CD4-positive, alpha-beta T cell treated with Interferon alpha-2 for 1 hour (primary cell): ENCODE data around the gene TRAF2.

Experiments
- DNase-seq, 2 donors: peaks; one replicate each; pipeline ENCODE4 v3.0.0-alpha.2; 2020 to 2022

The TRAF2 gene

GRCh38 chr9:136917902-136918301 lies 31.6 kb downstream of the TRAF2 start:
- DNase-seq: no peak

GRCh38 chr9:136920069-136920468 lies 33.8 kb downstream of the TRAF2 start:
- DNase-seq: no peak

GRCh38 chr9:136920734-136921231 lies 34.5 kb downstream of the TRAF2 start:
- DNase-seq: no peak

GRCh38 chr9:136921307-136921706 lies 35.0 kb downstream of the TRAF2 start:
- no peak for DNase-seq

- no peak for DNase-seq
Observed at GRCh38 chr9:136921718-136922117, 35.4 kb downstream of the TRAF2 start.

GRCh38 chr9:136922540-136922939 lies 36.2 kb downstream of the TRAF2 start:
- no peak for DNase-seq

- DNase-seq: no peak
Observed at GRCh38 chr9:136923881-136924280, 37.6 kb downstream of the TRAF2 start.

- DNase-seq: no peak
Observed at GRCh38 chr9:136925414-136926153, 39.3 kb downstream of the TRAF2 start.

- DNase-seq: no peak
Observed at GRCh38 chr9:136926154-136926704, 39.9 kb downstream of the TRAF2 start.

- no peak for DNase-seq
Observed at GRCh38 chr9:136926749-136927148, 40.4 kb downstream of the TRAF2 start.

- DNase-seq: no peak
Observed at GRCh38 chr9:136927343-136928271, 41.3 kb downstream of the TRAF2 start.

- DNase-seq: no peak
Observed at GRCh38 chr9:136928591-136928990, 42.3 kb downstream of the TRAF2 start.

GRCh38 chr9:136930014-136930413 lies 43.7 kb downstream of the TRAF2 start:
- DNase-seq: no peak

- no peak for DNase-seq
Observed at GRCh38 chr9:136931611-136932130, 45.4 kb downstream of the TRAF2 start.

GRCh38 chr9:136934277-136934676 lies 48.0 kb downstream of the TRAF2 start:
- DNase-seq: no peak

- no peak for DNase-seq
Observed at GRCh38 chr9:136935651-136936050, 49.3 kb downstream of the TRAF2 start.

- DNase-seq: no peak
Observed at GRCh38 chr9:136936645-136937170, 50.4 kb downstream of the TRAF2 start.

- DNase-seq: no peak
Observed at GRCh38 chr9:136937186-136938001, 51.1 kb downstream of the TRAF2 start.

- no peak for DNase-seq
Observed at GRCh38 chr9:136939431-136939995, 53.2 kb downstream of the TRAF2 start.

- DNase-seq: no peak
Observed at GRCh38 chr9:136939996-136940525, 53.7 kb downstream of the TRAF2 start.

GRCh38 chr9:136940526-136941230 lies 54.4 kb downstream of the TRAF2 start:
- no peak for DNase-seq
